Lung (tissue), 12 donors: Measurements from ENCODE around the gene NKPD1. TPM values are rescaled to one million over a fixed set of nuclear protein-coding genes. Genes with fewer than 3 reads are reported as not detected.

ENCODE experiments used
- ATAC-seq: fragments of 200-7000 bp; cut with Tn5 transposase; one replicate; pipeline ENCODE4 v1.9.1; 2020; ENCODE audit warnings: moderate number of reproducible peaks; ENCODE audit not compliant: insufficient read depth, low FRiP score
- DNase-seq, 3 donors: peaks; one replicate each; pipeline ENCODE4 v3.0.0-alpha.2; 2013 to 2017
- H3K27ac ChIP-seq, 2 donors: one replicate each; pipeline ENCODE4 v1.5.1; 2013; ENCODE audit warnings: mild to moderate bottlenecking in 2 of 2, moderate library complexity in 2 of 2, control low read depth in 1 of 2, inconsistent platforms in 1 of 2, low read depth in 1 of 2, low read length in 1 of 2
- H3K27me3 ChIP-seq, 3 donors: one replicate each; pipeline ENCODE4 v1.5.1; 2013; ENCODE audit warnings: low read length in 2 of 3; ENCODE audit not compliant: control insufficient read depth in 3 of 3, insufficient read depth in 3 of 3
- H3K36me3 ChIP-seq, 4 donors: one replicate each; pipeline ENCODE4 v1.5.1; 2013; ENCODE audit warnings: low read length in 4 of 4, mild to moderate bottlenecking in 1 of 4, moderate library complexity in 1 of 4; ENCODE audit not compliant: control insufficient read depth in 4 of 4, insufficient read depth in 4 of 4
- H3K4me1 ChIP-seq, 5 donors: one replicate each; pipeline ENCODE4 v1.5.1; 2013; ENCODE audit warnings: low read length in 5 of 5, mild to moderate bottlenecking in 2 of 5, moderate library complexity in 1 of 5; ENCODE audit not compliant: control insufficient read depth in 5 of 5, insufficient read depth in 5 of 5
- H3K4me3 ChIP-seq: one replicate; pipeline ENCODE4 v1.5.1; 2013; ENCODE audit warnings: mild to moderate bottlenecking, control low read depth, moderate library complexity
- H3K9ac ChIP-seq, 2 donors: one replicate each; pipeline ENCODE4 v1.5.1; 2013; ENCODE audit warnings: low read length in 2 of 2, control low read depth in 1 of 2; ENCODE audit not compliant: insufficient read depth in 1 of 2
- H3K9me3 ChIP-seq, 4 donors: one replicate each; pipeline ENCODE4 v1.5.1; 2013; ENCODE audit warnings: low read length in 3 of 4, mild to moderate bottlenecking in 1 of 4, moderate library complexity in 1 of 4; ENCODE audit not compliant: control insufficient read depth in 4 of 4, insufficient read depth in 3 of 4
- CTCF ChIP-seq: IDR thresholded peaks from 2 replicates; pipeline ENCODE4 v1.5.1; 2012; ENCODE audit warnings: mild to moderate bottlenecking; ENCODE audit errors: control extremely low read depth, extremely low read depth
- WGBS, 2 donors: extraction: QIAGEN DNeasy Blood & Tissue Kit; methylation state at CpG; one replicate each; pipeline ENCODE4 v1.1.7; 2013; 5-methylcytosine and 5-hydroxymethylcytosine counted together
- polyA plus RNA-seq, 2 donors: library from polyadenylated mRNA; stranded (reverse); fragments of 200-250 nt; gene quantifications; one replicate each; pipeline ENCODE4 v1.2.1, GENCODE V29; 2013
- total RNA-seq, 2 donors: library from RNA; depleted of rRNA in 1 of 2; stranded (reverse); fragments of >200 nt in 1 of 2; gene quantifications; one replicate each; pipeline ENCODE4 v1.2.1, GENCODE V29; 2014 to 2021
- donor health status: control.
- donor health status: control.
- donor health status: Bipolar disorder and iron deficiency.
- donor health status: healthy.
- donor health status: DM: yes; HTN: yes; CAD: no.

NKPD1 gene
- total and polyA plus RNA-seq, 4 donors: 0.06 to 0.08 (median 0.07) TPM; not detected in 1

- DNase-seq (no peak), ATAC-seq (no peak)
- no peak for TF ChIP-seq CTCF
- H3K4me3 ChIP-seq: no peak overlapping the region
- H3K27ac ChIP-seq: no peak overlapping the region
- no peaks in the 10 kb centered on the region for H3K36me3 ChIP-seq
- H3K4me1 ChIP-seq: peaks cover 0 to 2% (median 0%) of the 10 kb centered on the region in 5 donors
- H3K27me3 ChIP-seq: peaks cover 0 to 4% (median 2%) of the 10 kb centered on the region in 3 donors
- H3K9ac ChIP-seq: no peak overlapping the region
- H3K9me3 ChIP-seq: no peaks in the 10 kb centered on the region
- WGBS, 2 donors: 83 to 87% methylated on average over 12 of the region's 12 CpGs
Measured at GRCh38 chr19:45159210-45159970, 1.4 kb downstream of the NKPD1 start.

GRCh38 chr19:45158503-45159209, 2.1 kb downstream of the NKPD1 start:
- no peak overlapping the region for H3K4me3 ChIP-seq
- no peak for DNase-seq
- peaks cover 0 to 10% (median 7%) of the 10 kb centered on the region in 3 donors for H3K27me3 ChIP-seq
- no peak for ATAC-seq
- 58 to 69% methylated on average over 25 to 27 of the region's 27 CpGs for WGBS, 2 donors
- no peak for TF ChIP-seq CTCF
- no peaks in the 10 kb centered on the region for H3K9me3 ChIP-seq
- no peak overlapping the region for H3K9ac ChIP-seq
- no peak overlapping the region for H3K27ac ChIP-seq
- H3K36me3 ChIP-seq: no peaks in the 10 kb centered on the region
- peaks cover 0 to 5% (median 3%) of the 10 kb centered on the region in 5 donors for H3K4me1 ChIP-seq

- TF ChIP-seq CTCF: no peak
- Histone ChIP-seq H3K4me3 (no peak overlapping the region), H3K9me3 (peaks cover 0 to 9% (median 0%) of the 10 kb centered on the region in 4 donors), H3K9ac (no peak overlapping the region), H3K36me3 (no peaks in the 10 kb centered on the region), H3K27ac (no peak overlapping the region), H3K27me3 (peaks cover 0 to 20% (median 17%) of the 10 kb centered on the region in 3 donors), H3K4me1 (peaks cover 0 to 24% (median 11%) of the 10 kb centered on the region in 5 donors)
- DNase-seq (no peak), ATAC-seq (no peak)
- 78 to 84% methylated on average over 11 of the region's 11 CpGs for WGBS, 2 donors
Measured at GRCh38 chr19:45156751-45157150, 4.0 kb downstream of the NKPD1 start.
